Measurements from ENCODE around the gene SLC15A3. TPM values are rescaled to one million over a fixed set of nuclear protein-coding genes. Genes with fewer than 3 reads are reported as not detected.

Gene SLC15A3
- total and polyA plus RNA-seq, 2 experiments from 2014 or later: 14.2 to 15.8 TPM

- no peaks in the 10 kb centered on the region for H3K9me3 Mint-ChIP-seq
- H3K27me3 Mint-ChIP-seq (ENCODE audit: insufficient read depth, low read depth, poor library complexity): peaks cover 20% of the 10 kb centered on the region
- peaks cover 15% of the 10 kb centered on the region for H3K4me1 Mint-ChIP-seq
- H3K79me2 ChIP-seq (replicated peaks; ENCODE audit: insufficient read depth): no peaks in the 10 kb centered on the region
- no peak for ATAC-seq
- H3K36me3 Mint-ChIP-seq (ENCODE audit: low read depth): no peaks in the 10 kb centered on the region
- no peak overlapping the region for H3K4me2 ChIP-seq
- no peak overlapping the region for H3K27ac Mint-ChIP-seq
- no peak overlapping the region for H2AFZ ChIP-seq
- H3K27me3 ChIP-seq (ENCODE audit: insufficient read depth): peaks cover 17% of the 10 kb centered on the region
- no peaks in the 10 kb centered on the region; the same call in 1 of the 2 replicates for H4K20me1 ChIP-seq (replicated peaks; ENCODE audit: insufficient read depth)
- H3K4me3 ChIP-seq: no peak overlapping the region
- H3K36me3 ChIP-seq (ENCODE audit: insufficient read depth): no peaks in the 10 kb centered on the region
- H3K9me2 ChIP-seq (ENCODE audit: insufficient read depth): no peaks in the 10 kb centered on the region
- DNase-seq (ENCODE audit: low spot score): no peak
- H3K27ac ChIP-seq (ENCODE audit: low read depth): no peak overlapping the region
- no peaks in the 10 kb centered on the region for H3K4me1 ChIP-seq (ENCODE audit: insufficient read depth)
- no peaks in the 10 kb centered on the region for H3F3A ChIP-seq (replicated peaks; ENCODE audit: low read depth)
- H3K4me3 Mint-ChIP-seq: no peak overlapping the region
- no peak for TF ChIP-seq ZNF331 (CRISPR knock-in tag; IDR thresholded peaks at IDR 0.05; ENCODE audit: low read depth)
- no peak for TF ChIP-seq POLR2AphosphoS5 (IDR thresholded peaks at IDR 0.05; ENCODE audit: low read depth)
- no peak for TF ChIP-seq EZH2phosphoT487 (IDR thresholded peaks at IDR 0.05; ENCODE audit: unreplicated experiment)
- no peak for TF ChIP-seq CREB1 (CRISPR knock-in tag; IDR thresholded peaks at IDR 0.05; ENCODE audit: low read depth)
- no peak for TF ChIP-seq ETS1 (IDR thresholded peaks at IDR 0.05)
Measured at GRCh38 chr11:61000426-61000825, 48.5 kb upstream of the SLC15A3 start.

- H3K27me3 Mint-ChIP-seq (ENCODE audit: insufficient read depth, low read depth, poor library complexity): peaks cover 2% of the 10 kb centered on the region
- H3K79me2 ChIP-seq (replicated peaks; ENCODE audit: insufficient read depth): no peaks in the 10 kb centered on the region
- no peaks in the 10 kb centered on the region for H3K9me2 ChIP-seq (ENCODE audit: insufficient read depth)
- no peaks in the 10 kb centered on the region for H4K20me1 ChIP-seq (replicated peaks; ENCODE audit: insufficient read depth)
- H3K4me3 ChIP-seq: no peak overlapping the region
- no peak overlapping the region for H2AFZ ChIP-seq
- H3K4me1 Mint-ChIP-seq: no peaks in the 10 kb centered on the region
- no peak overlapping the region for H3K27ac ChIP-seq (ENCODE audit: low read depth)
- no peak for DNase-seq (ENCODE audit: low spot score)
- no peaks in the 10 kb centered on the region for H3K9me3 Mint-ChIP-seq
- no peaks in the 10 kb centered on the region for H3K36me3 ChIP-seq (ENCODE audit: insufficient read depth)
- no peak overlapping the region for H3K4me2 ChIP-seq
- H3K27ac Mint-ChIP-seq: no peak overlapping the region
- H3F3A ChIP-seq (replicated peaks; ENCODE audit: low read depth): no peaks in the 10 kb centered on the region
- no peak overlapping the region for H3K4me3 Mint-ChIP-seq
- H3K27me3 ChIP-seq (ENCODE audit: insufficient read depth): no peaks in the 10 kb centered on the region
- H3K4me1 ChIP-seq (ENCODE audit: insufficient read depth): no peaks in the 10 kb centered on the region
- no peak for ATAC-seq
- no peaks in the 10 kb centered on the region for H3K36me3 Mint-ChIP-seq (ENCODE audit: low read depth)
- TF ChIP-seq ZNF462 (CRISPR knock-in tag; IDR thresholded peaks at IDR 0.05): no peak
- no peak for TF ChIP-seq NANOG (IDR thresholded peaks at IDR 0.05; ENCODE audit: borderline replicate concordance)
- TF ChIP-seq ZNF114 (CRISPR knock-in tag; IDR thresholded peaks at IDR 0.05): no peak
- TF ChIP-seq POLR2AphosphoS5 (IDR thresholded peaks at IDR 0.05; ENCODE audit: low read depth): no peak
- no peak for TF ChIP-seq EZH2phosphoT487 (IDR thresholded peaks at IDR 0.05; ENCODE audit: unreplicated experiment)
- no peak for TF ChIP-seq REST (IDR thresholded peaks at IDR 0.05; ENCODE audit: unreplicated experiment)
- no peak for TF ChIP-seq JUNB (IDR thresholded peaks at IDR 0.05; ENCODE audit: unreplicated experiment)
Measured at GRCh38 chr11:60996381-60997138, 44.6 kb upstream of the SLC15A3 start.
